Epithelial cell of esophagus (primary cell): ENCODE results near the gene COPE.

ENCODE experiments used
- DNase-seq: peaks from one replicate; pipeline ENCODE4 v3.0.0; 2010; ENCODE audit warnings: low read depth
- H3K4me3 ChIP-seq: 2 replicates; pipeline ENCODE4 v1.5.1; 2011; ENCODE audit warnings: mild to moderate bottlenecking, low read length, control low read depth
- TF ChIP-seq, protein P1 (sequence below): IDR thresholded peaks from 2 replicates; pipeline ENCODE4 v1.5.1; 2011; ENCODE audit warnings: low read depth, mild to moderate bottlenecking, low read length, control low read depth, inconsistent platforms; ENCODE audit not compliant: insufficient read depth; ENCODE audit errors: missing control alignments

COPE gene

DNA sequence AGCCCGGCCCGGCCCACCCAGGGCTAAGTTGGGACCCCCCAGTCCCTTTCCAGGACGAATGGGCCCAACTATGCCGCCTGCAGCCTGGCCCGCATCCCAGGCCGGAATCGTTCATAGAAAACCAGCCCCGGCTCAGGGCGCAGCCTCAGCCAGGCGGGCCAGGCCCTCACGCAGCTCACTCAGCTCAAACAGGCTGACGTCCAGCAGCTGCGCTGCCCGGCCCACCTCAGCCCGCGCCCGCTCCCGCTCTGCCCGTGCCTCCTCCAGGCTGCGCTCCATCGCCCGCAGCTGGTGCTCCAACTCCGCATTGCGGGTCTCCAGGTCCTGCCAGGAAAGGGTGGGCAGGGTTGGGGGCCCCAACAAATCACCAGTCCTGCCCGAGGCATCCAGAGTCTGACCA is 10.1 kb upstream of the COPE start:
- no peak for DNase-seq
- TF ChIP-seq, protein P1, sequence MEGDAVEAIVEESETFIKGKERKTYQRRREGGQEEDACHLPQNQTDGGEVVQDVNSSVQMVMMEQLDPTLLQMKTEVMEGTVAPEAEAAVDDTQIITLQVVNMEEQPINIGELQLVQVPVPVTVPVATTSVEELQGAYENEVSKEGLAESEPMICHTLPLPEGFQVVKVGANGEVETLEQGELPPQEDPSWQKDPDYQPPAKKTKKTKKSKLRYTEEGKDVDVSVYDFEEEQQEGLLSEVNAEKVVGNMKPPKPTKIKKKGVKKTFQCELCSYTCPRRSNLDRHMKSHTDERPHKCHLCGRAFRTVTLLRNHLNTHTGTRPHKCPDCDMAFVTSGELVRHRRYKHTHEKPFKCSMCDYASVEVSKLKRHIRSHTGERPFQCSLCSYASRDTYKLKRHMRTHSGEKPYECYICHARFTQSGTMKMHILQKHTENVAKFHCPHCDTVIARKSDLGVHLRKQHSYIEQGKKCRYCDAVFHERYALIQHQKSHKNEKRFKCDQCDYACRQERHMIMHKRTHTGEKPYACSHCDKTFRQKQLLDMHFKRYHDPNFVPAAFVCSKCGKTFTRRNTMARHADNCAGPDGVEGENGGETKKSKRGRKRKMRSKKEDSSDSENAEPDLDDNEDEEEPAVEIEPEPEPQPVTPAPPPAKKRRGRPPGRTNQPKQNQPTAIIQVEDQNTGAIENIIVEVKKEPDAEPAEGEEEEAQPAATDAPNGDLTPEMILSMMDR = no peak
- H3K4me3 ChIP-seq = no peak overlapping the region

DNA sequence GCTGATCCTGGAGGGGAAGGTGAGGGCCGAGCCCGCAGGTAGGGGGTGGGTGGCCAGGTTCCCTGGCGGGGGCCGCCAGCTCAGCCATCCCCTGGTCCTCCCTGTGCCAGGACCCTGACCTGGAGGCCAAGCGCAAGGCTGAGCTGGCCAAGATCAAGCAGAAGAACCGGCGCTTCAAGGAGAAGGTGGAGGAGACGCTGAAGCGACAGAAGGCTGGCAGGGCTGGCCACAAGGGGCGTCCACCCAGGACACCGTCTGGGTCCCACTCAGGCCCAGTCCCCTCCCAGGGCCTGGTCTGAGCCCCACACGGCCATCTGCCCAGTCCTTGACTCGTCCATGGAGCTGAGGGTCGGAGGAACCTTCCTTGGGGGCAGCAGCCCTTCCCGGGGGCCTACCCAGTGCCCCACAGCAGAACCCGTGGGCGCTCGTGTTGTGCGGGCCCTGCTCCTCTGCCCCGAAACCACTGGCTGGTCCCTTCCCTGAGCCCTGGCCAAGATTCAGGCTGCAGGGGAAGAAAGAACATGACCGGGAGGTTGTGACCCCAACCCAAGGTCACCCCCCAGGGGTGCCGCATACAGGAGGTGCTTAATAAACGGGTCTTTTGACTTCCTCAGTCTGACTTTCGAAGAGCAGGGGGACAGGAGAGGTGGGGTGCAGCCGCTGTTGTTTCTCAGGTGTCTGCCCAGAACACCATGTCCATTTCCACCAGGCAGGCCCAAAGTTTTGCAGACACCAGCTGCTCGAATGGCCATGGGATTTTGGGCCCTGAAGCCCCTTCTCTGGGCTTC is 9.0 kb upstream of the COPE start:
- TF ChIP-seq, protein P1 = no peak
- no peak overlapping the region for H3K4me3 ChIP-seq
- no peak for DNase-seq

DNA sequence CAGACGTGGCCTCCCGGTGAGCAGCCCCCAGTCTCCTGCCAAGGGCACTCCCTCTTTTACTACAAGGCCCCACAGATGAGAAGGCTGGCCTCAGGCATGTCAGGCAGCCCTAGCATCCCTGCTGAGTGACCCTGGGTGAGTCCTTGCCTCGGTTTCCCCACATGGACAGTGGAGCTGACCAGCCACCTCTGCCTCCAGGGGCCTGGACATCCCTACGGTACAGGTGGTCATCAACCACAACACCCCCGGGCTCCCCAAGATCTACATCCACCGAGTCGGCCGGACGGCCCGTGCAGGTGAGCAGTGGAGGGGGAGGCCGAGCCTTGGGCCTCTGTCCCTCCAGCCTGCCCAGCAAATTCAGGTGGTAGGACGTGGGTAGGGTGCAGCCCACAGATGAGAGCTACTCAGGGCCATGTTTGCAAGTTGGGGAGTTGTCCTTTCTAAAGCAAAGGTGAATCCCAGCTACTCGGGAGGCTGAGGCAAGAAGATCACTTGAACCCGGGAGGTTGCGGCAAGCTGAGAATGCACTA is 5.6 kb upstream of the COPE start:
- TF ChIP-seq, protein P1 = no peak
- DNase-seq = no peak
- H3K4me3 ChIP-seq = no peak overlapping the region

DNA sequence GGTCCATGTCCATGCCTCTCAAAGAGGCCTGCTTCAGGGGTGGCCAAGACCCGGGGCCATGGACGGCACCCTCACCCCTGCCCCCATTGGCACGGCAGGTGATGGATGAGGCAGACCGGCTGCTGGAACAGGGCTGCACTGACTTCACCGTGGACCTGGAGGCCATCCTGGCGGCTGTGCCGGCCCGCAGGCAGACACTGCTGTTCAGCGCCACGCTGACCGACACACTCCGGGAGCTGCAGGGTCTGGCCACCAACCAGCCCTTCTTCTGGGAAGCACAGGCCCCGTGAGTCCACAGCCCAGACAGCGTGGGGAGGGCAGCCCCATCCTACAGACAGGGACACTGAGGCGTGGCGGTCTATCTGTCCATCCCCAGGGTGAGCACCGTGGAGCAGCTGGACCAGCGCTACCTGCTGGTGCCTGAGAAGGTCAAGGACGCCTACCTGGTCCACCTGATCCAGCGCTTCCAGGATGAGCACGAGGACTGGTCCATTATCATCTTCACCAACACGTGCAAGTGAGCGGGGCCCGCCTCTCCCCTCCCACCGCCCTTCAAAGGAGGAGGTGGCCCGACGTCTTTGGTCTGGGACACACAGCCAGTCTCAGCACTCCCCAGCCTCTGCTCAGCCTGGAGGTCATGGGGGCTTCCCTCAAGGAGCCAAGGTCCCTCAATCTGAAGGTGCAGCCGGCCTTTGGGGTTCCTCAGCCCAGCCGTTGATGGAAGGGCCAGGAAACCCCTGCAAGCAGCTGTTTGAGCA is 3.2 kb upstream of the COPE start:
- TF ChIP-seq, protein P1 = no peak
- no peak for DNase-seq
- H3K4me3 ChIP-seq = no peak overlapping the region

DNA sequence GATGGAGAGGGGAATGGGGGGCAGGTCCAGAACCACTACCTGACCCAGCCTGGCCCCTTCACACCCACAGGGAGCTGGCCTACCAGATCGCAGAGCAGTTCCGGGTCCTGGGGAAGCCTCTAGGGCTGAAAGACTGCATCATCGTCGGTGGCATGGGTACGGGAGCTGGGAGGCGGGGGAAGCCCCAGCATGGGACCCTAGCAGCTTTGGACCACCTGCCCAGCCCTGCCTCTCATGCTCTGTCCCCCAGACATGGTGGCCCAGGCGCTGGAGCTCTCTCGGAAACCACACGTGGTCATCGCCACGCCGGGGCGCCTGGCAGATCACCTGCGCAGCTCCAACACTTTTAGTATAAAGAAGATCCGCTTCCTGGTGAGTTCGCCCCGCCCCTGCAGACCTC is 2.4 kb upstream of the COPE start:
- no peak overlapping the region for H3K4me3 ChIP-seq
- TF ChIP-seq, protein P1 = no peak
- DNase-seq = no peak

DNA sequence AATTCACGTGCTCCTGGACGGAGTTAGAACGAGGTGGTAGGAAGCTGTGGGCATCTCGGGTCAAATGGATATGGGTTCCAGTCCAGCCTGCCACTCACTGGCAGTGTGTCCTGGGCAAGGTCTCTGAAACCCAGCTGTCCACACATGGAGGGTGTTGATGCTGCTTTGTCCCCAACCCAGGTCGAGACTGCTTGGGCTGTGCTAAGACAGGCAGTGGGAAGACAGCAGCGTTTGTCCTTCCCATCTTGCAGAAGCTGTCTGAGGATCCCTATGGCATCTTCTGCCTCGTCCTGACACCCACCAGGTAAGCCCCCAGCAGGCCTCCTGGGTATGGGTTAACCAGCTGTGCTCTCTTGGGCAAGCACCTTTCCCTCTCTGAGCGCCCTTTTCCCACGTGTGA is 1.2 kb upstream of the COPE start:
- H3K4me3 ChIP-seq = peak overlapping the region; percentile 97
- TF ChIP-seq, protein P1 = no peak
- no peak for DNase-seq
